Measurements from ENCODE around the gene CPNE5. TPM values are rescaled to one million over a fixed set of nuclear protein-coding genes. Genes with fewer than 3 reads are reported as not detected.
A peak's percentile ranks its signal among the peaks of the same experiment; 100 is the strongest.

Gene CPNE5
- total RNA-seq, 1 donor from 2014 or later, result 6.6 TPM

DNA sequence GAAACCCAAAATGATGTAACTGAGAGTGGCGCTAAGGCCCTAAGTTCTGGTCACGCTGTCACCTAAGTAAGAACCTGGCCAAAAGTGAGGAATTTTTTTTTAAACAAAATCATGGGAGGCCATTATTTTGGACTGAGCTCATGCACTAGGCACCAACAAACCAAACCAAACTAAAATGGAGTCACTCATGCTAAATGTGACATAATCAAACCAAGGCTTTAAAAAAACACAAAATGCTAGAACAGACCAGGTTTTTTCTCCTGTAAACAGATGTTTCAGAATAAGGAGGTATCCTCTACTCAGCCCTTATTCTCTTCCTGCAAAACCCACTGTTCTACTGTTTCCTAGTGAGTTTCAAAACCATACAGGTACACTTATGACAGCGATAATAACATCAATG lies 45.4 kb upstream of the CPNE5 start:
- Histone ChIP-seq H3K27me3 (no peaks in the 10 kb centered on the region), H3K36me3 (no peaks in the 10 kb centered on the region), H3K4me3 (no peak overlapping the region), H3K4me1 (peaks cover 25% of the 10 kb centered on the region), H3K27ac (peak overlapping the region; percentile 96), H3K9me3 (no peaks in the 10 kb centered on the region)
- intact Hi-C loops (cut with DNase I), result loop anchor here (2.0 to 10.0 kb wide), 2 partner anchors 100 to 134 kb away; partner anchors contain the start of gene MTCH1
- no peak for TF ChIP-seq POLR2A (IDR thresholded peaks at IDR 0.05)
- TF ChIP-seq, protein P1, sequence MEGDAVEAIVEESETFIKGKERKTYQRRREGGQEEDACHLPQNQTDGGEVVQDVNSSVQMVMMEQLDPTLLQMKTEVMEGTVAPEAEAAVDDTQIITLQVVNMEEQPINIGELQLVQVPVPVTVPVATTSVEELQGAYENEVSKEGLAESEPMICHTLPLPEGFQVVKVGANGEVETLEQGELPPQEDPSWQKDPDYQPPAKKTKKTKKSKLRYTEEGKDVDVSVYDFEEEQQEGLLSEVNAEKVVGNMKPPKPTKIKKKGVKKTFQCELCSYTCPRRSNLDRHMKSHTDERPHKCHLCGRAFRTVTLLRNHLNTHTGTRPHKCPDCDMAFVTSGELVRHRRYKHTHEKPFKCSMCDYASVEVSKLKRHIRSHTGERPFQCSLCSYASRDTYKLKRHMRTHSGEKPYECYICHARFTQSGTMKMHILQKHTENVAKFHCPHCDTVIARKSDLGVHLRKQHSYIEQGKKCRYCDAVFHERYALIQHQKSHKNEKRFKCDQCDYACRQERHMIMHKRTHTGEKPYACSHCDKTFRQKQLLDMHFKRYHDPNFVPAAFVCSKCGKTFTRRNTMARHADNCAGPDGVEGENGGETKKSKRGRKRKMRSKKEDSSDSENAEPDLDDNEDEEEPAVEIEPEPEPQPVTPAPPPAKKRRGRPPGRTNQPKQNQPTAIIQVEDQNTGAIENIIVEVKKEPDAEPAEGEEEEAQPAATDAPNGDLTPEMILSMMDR (IDR thresholded peaks at IDR 0.05), result no peak
- TF ChIP-seq POLR2AphosphoS5 (IDR thresholded peaks at IDR 0.05; ENCODE audit: insufficient read depth in 1 of 2, low read depth in 1 of 2), result no peak
- no peak for DNase-seq (ENCODE audit: extremely low spot score in 2 of 2)

DNA sequence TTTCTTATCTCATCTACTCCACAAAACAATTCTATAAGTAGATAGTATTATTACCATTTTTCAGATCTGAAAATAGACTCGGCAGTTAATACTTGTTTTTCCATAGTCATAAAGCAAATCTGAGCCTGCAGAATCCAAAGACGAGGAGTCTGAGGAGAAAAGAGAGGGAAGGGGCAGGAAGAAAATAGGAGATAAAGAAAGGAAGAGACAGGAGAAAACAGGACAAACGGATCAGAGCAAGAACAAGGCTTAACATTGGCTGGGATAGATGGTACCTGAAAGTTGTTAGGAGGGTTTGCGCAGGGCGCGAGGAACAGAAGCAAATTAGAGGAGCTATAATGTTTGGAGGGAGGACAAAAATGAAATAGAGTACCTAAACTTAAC lies 36.0 kb upstream of the CPNE5 start:
- no peaks in the 10 kb centered on the region for H3K36me3 ChIP-seq
- TF ChIP-seq POLR2AphosphoS5 (IDR thresholded peaks at IDR 0.05; ENCODE audit: insufficient read depth in 1 of 2, low read depth in 1 of 2) (no peak), POLR2A (IDR thresholded peaks at IDR 0.05) (no peak)
- TF ChIP-seq, protein P1 (IDR thresholded peaks at IDR 0.05), result no peak
- intact Hi-C loops (cut with DNase I), result no loop called here
- no peaks in the 10 kb centered on the region for H3K9me3 ChIP-seq
- no peaks in the 10 kb centered on the region for H3K27me3 ChIP-seq
- H3K27ac ChIP-seq, result peak overlapping the region; percentile 81
- no peak for DNase-seq (ENCODE audit: extremely low spot score in 2 of 2)
- peaks cover 20% of the 10 kb centered on the region for H3K4me1 ChIP-seq
- peak overlapping the region; percentile 76 to 82 for H3K4me3 ChIP-seq

DNA sequence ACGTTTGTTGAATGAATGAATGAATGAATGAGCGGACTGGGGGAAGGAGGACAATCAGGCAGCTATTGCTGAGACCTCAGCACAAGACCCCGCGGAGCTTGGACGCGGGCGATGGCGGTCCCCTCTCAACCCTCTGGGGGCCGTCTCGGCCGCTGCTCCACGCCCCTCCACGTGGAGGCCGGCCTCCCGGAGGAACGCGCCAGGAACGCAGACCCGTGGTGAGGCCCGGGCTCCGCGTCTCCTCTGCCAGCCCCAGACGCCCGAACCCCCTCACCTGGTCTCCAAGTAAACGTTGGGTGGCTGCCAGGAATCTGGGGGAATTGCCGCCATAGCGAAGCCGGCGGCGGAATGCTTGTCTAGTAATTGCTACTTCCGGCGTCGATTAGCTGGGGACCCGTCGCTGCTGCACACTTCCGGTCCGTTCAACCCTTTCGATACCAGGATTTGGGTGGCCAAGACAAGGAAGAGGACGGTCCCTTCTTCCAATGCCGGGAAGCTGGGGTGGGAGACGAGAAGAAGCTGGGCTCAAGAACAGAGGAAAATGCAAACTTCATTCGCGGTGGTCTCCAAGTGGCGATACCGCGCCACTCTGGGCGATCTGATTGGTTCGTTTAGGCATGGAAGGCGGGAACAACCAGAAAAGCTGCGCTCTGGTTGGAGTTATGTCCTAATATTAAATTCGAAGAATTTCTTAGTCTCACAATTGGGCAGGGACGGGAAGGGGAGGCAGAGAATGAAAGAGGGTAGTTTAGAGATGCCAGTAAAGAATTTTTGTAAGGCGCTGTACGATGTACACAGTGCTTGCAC lies 35.4 kb upstream of the CPNE5 start, which contains the start of gene PPIL1:
Gene PPIL1, minus strand, starts transcription at position 361 of the 807 bp plus-strand sequence. Its CDS starts 31 bp downstream, at position 330.
- TF ChIP-seq, protein P1 (IDR thresholded peaks at IDR 0.05), result peak in 1 of 3 experiments; percentile 4
- TF ChIP-seq POLR2AphosphoS5 (IDR thresholded peaks at IDR 0.05; ENCODE audit: insufficient read depth in 1 of 2, low read depth in 1 of 2), result peak in 1 of 2 donors; percentile 80
- TF ChIP-seq POLR2A (IDR thresholded peaks at IDR 0.05), result peak in 1 of 2 donors; percentile 35
- Histone ChIP-seq H3K27ac (peak within 1 kb of the TSS; percentile 81), H3K4me3 (peak within 1 kb of the TSS; percentile 76 to 82), H3K36me3 (peaks cover 0 to under 1% of the 10 kb centered on the region in 2 donors), H3K27me3 (no peaks in the 10 kb centered on the region), H3K9me3 (no peaks in the 10 kb centered on the region), H3K4me1 (peaks cover 20% of the 10 kb centered on the region)
- intact Hi-C loops (cut with DNase I), result no loop called here
- DNase-seq (ENCODE audit: extremely low spot score in 2 of 2), result no peak

DNA sequence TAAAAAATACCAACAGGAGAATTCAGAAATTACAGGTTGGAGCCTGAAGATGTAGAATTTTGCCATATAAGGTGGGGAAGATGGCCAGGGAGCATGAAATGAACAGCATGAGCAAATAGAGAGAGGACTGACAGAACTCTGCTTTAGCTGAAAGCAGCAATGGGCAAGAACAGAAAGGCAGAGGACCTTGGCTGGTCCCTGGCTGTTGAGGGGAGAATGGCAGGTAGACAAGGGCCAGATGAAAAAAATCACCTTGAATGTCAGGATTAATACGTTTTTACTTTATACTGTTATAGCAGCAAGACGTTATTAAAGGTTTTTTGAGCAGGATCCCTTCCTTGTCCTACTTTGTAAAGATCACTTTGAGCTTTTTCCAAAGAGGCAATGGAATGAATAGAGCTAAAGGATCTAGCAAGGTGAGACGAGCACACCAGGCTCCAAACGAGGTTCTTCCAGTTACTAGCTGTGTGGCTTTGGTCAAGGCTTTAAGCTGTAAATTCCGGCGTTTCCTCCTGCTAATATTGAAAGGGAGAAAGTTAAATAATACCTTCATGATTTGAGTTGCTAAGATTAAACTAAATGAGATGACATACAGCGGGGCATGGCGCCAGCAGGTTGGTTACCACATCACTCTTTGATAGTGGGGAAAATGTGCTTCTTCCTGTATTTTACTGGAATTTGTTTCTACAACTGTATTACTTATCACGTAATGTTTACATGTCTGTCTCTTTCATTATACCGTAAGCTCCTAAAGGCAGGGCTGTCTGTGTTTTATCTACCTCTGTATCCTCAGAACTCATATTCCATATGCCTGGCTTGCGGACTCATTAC lies 34.6 kb upstream of the CPNE5 start:
- Histone ChIP-seq H3K4me3 (peak overlapping the region; percentile 76 to 82), H3K27ac (peak overlapping the region; percentile 81), H3K36me3 (peaks cover 0 to 7% of the 10 kb centered on the region in 2 donors), H3K27me3 (no peaks in the 10 kb centered on the region), H3K4me1 (peaks cover 20% of the 10 kb centered on the region), H3K9me3 (no peaks in the 10 kb centered on the region)
- DNase-seq (ENCODE audit: extremely low spot score in 2 of 2), result no peak
- intact Hi-C loops (cut with DNase I), result no loop called here
- TF ChIP-seq POLR2AphosphoS5 (IDR thresholded peaks at IDR 0.05; ENCODE audit: insufficient read depth in 1 of 2, low read depth in 1 of 2) (no peak), POLR2A (IDR thresholded peaks at IDR 0.05) (no peak)
- TF ChIP-seq, protein P1 (IDR thresholded peaks at IDR 0.05), result no peak

All from vagina (tissue), 2 donors.